ENCODE measurements around the gene ASB5.

The ASB5 gene

DNA sequence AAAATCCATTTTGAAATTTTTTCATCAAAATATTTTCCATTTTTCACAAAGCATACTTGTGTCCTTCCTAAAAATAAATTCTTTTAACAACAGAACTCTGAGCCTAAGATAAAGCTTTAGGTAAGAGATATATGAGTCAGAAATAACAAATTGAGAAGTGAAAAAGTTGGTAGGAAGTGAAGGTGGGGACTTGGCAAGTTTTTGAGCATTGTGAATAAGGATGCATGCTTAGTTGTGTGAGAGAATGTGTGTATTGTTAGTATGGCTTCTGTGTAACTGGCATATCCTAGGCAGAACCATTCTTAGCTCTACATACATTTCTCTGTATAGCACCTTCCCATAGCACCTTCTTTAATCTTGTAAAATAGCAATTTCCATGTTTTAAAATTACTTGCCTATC lies 6.8 kb downstream of the ASB5 start:
- H3K4me3 Mint-ChIP-seq, result no peak overlapping the region
- no peak for DNase-seq
- H3K36me3 Mint-ChIP-seq (ENCODE audit: low read depth), result no peaks in the 10 kb centered on the region
- H3K27ac Mint-ChIP-seq, result no peak overlapping the region
- H3K27me3 Mint-ChIP-seq, result peaks cover 4% of the 10 kb centered on the region
- H3K4me1 Mint-ChIP-seq (ENCODE audit: low read depth), result peaks cover 3% of the 10 kb centered on the region
- H3K9me3 Mint-ChIP-seq, result no peaks in the 10 kb centered on the region

DNA sequence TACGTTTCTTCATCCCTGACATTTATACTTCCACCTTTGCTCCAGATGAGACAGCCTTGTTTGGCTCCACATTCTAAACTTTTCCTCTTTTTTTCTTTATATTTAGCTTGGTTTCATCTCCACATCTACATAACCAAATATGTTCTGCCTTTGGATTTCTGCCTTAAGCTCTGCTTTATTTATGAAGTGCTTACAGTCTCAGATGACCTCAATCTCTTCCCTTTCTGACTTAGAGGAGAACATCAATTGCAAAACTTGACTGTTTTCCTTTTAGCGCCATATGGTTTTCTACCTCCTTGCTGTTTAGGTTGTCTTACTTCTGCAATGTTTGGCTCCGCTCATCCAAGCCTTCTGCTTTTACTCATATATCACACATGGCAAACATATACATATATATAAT lies 7.5 kb downstream of the ASB5 start:
- Mint-ChIP-seq H3K36me3 (ENCODE audit: low read depth) (no peaks in the 10 kb centered on the region), H3K4me1 (ENCODE audit: low read depth) (peaks cover 3% of the 10 kb centered on the region), H3K9me3 (no peaks in the 10 kb centered on the region), H3K4me3 (no peak overlapping the region), H3K27me3 (peaks cover 10% of the 10 kb centered on the region), H3K27ac (no peak overlapping the region)
- no peak for DNase-seq

DNA sequence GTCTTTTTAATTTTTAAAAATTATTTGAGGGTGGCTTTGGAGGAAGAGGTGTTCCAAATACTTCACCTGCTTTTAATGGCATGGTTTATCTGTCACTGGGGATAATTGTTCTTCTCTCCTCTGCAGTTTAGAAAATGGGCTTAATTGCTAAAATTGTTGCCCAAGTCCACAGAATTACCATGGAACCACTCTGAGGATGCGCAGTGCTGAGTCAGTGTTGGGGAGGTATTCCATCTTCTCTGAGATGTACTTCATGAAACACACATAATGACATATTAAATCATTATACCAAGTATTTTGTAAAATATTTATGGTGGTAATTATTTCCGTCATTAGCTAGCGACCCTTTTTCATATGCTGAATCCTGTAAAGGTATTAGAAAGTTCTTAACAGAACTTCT lies 8.0 kb downstream of the ASB5 start:
- Mint-ChIP-seq H3K9me3 (no peaks in the 10 kb centered on the region), H3K36me3 (ENCODE audit: low read depth) (no peaks in the 10 kb centered on the region), H3K27ac (no peak overlapping the region), H3K27me3 (peaks cover 11% of the 10 kb centered on the region), H3K4me1 (ENCODE audit: low read depth) (peaks cover 3% of the 10 kb centered on the region), H3K4me3 (no peak overlapping the region)
- no peak for DNase-seq

GRCh38 chr4:176259330-176260090 lies 9.5 kb downstream of the ASB5 start:
- Mint-ChIP-seq H3K9me3 (no peaks in the 10 kb centered on the region), H3K27ac (no peak overlapping the region), H3K36me3 (ENCODE audit: low read depth) (no peaks in the 10 kb centered on the region), H3K4me1 (ENCODE audit: low read depth) (peaks cover 3% of the 10 kb centered on the region), H3K4me3 (no peak overlapping the region), H3K27me3 (peaks cover 18% of the 10 kb centered on the region)
- DNase-seq, result no peak

- H3K27ac Mint-ChIP-seq, result no peak overlapping the region
- no peak for DNase-seq
- H3K27me3 Mint-ChIP-seq, result peaks cover 26% of the 10 kb centered on the region
- peaks cover 3% of the 10 kb centered on the region for H3K4me1 Mint-ChIP-seq (ENCODE audit: low read depth)
- H3K36me3 Mint-ChIP-seq (ENCODE audit: low read depth), result no peaks in the 10 kb centered on the region
- no peaks in the 10 kb centered on the region for H3K9me3 Mint-ChIP-seq
- no peak overlapping the region for H3K4me3 Mint-ChIP-seq
These were observed 10.9 kb downstream of the ASB5 start for GRCh38 chr4:176258135-176258534.

DNA sequence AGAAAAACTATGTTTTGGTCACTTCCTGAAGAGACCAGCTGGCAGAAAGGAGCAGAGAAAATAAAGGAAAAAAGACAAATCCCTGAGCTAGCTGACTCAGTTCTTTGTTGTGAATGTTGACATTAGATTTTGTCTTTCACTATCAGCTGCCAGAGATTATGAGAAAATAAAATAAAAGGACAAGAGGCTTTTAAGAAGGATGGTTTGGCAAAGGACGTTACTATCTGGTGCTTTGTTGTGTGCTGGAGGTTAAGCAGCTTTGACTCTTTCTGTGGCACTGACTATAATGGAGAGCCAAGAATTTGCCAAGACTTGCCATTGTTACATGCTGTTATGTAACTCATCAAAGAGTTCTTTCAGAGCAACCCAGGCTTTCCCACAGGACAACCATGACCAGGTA lies 12.1 kb downstream of the ASB5 start:
- H3K4me3 Mint-ChIP-seq, result no peak overlapping the region
- no peaks in the 10 kb centered on the region for H3K36me3 Mint-ChIP-seq (ENCODE audit: low read depth)
- DNase-seq, result no peak
- peaks cover 32% of the 10 kb centered on the region for H3K27me3 Mint-ChIP-seq
- no peak overlapping the region for H3K27ac Mint-ChIP-seq
- H3K9me3 Mint-ChIP-seq, result no peaks in the 10 kb centered on the region
- H3K4me1 Mint-ChIP-seq (ENCODE audit: low read depth), result peaks cover 3% of the 10 kb centered on the region

DNA sequence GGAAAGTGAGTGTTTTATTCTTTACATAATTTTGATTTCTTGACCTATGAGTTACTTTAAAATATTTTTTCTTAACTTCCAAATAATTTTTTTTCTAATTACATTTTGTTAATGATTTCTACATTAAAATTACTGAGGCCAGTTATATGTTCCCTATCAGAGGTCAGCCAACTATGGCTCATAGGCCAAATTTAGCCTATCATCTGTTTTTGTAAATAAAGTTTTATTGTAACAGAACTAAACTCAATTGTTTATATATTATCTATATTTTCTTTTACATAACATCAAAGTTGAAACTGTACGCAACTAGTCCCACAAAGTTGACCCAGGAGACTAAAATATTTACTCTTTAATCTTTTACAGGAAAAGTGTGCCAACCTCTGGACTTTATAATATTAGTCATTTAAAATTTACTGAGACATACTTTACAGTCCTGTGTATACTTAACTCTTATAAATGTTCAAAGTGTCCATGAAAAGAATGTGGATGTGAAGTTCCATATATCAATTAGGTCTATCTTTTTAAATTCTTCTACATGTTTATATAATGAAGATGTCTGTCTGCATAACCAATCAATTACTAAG lies 26.2 kb downstream of the ASB5 start:
- no peaks in the 10 kb centered on the region for H3K4me1 Mint-ChIP-seq (ENCODE audit: low read depth)
- H3K27ac Mint-ChIP-seq, result no peak overlapping the region
- H3K4me3 Mint-ChIP-seq, result no peak overlapping the region
- H3K36me3 Mint-ChIP-seq (ENCODE audit: low read depth), result no peaks in the 10 kb centered on the region
- H3K27me3 Mint-ChIP-seq, result peaks cover 18% of the 10 kb centered on the region
- H3K9me3 Mint-ChIP-seq, result no peaks in the 10 kb centered on the region
- no peak for DNase-seq

- no peak for DNase-seq
- no peaks in the 10 kb centered on the region for H3K9me3 Mint-ChIP-seq
- H3K36me3 Mint-ChIP-seq (ENCODE audit: low read depth), result no peaks in the 10 kb centered on the region
- no peaks in the 10 kb centered on the region for H3K4me1 Mint-ChIP-seq (ENCODE audit: low read depth)
- no peak overlapping the region for H3K27ac Mint-ChIP-seq
- peaks cover 23% of the 10 kb centered on the region for H3K27me3 Mint-ChIP-seq
- H3K4me3 Mint-ChIP-seq, result no peak overlapping the region
These were observed 27.3 kb downstream of the ASB5 start for GRCh38 chr4:176241703-176242102.

DNA sequence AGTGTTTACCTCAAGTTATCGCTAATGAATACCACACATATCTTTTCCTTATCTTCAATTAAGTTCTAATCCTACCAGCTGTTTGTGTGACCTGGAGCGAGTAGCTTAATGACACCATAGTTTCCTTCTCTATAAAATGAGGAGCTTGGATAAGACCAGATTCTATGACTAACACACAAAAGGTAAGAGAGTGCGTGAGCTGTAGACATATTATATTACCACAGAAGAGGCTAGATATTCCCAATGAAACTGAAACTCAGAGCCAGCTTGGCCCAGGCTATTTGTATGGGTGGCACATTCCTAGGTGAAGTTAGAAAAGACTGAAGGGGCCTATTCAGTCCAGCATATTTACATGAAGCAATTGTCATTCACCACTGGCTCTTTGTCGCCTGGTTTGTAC lies 30.2 kb downstream of the ASB5 start:
- H3K4me1 Mint-ChIP-seq (ENCODE audit: low read depth), result no peaks in the 10 kb centered on the region
- no peak for DNase-seq
- no peaks in the 10 kb centered on the region for H3K36me3 Mint-ChIP-seq (ENCODE audit: low read depth)
- no peak overlapping the region for H3K27ac Mint-ChIP-seq
- H3K27me3 Mint-ChIP-seq, result peaks cover 8% of the 10 kb centered on the region
- no peak overlapping the region for H3K4me3 Mint-ChIP-seq
- H3K9me3 Mint-ChIP-seq, result no peaks in the 10 kb centered on the region

GRCh38 chr4:176238157-176238610 lies 30.8 kb downstream of the ASB5 start:
- H3K27ac Mint-ChIP-seq, result no peak overlapping the region
- no peaks in the 10 kb centered on the region for H3K9me3 Mint-ChIP-seq
- H3K4me3 Mint-ChIP-seq, result no peak overlapping the region

DNA sequence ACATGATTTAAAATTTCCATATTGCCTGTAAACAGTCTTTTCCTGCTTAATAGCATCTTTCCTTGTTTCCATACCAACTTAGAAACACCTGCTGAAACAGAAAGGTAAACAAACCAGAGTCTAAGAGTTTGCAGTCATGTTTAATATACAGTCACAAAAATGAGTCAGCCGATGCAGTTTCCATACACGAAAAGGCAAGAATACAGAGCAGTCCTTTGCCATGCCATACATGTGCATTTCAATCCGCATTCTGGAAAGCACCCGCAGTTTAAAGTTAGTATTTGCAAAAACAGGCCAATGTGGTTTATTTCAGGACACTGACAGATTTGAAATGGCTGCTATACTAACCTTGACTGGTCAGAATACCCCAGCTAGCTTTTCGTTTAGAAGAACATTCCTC lies 32.1 kb downstream of the ASB5 start:
- H3K9me3 Mint-ChIP-seq, result no peaks in the 10 kb centered on the region
- no peaks in the 10 kb centered on the region for H3K4me1 Mint-ChIP-seq (ENCODE audit: low read depth)
- no peak overlapping the region for H3K27ac Mint-ChIP-seq
- H3K36me3 Mint-ChIP-seq (ENCODE audit: low read depth), result no peaks in the 10 kb centered on the region
- no peak for DNase-seq
- H3K4me3 Mint-ChIP-seq, result no peak overlapping the region
- H3K27me3 Mint-ChIP-seq, result peaks cover 13% of the 10 kb centered on the region

More at GRCh38 chr4:176238157-176238610, 30.8 kb downstream of the ASB5 start:
- Mint-ChIP-seq H3K36me3 (ENCODE audit: low read depth) (no peaks in the 10 kb centered on the region), H3K4me1 (ENCODE audit: low read depth) (no peaks in the 10 kb centered on the region), H3K27me3 (peaks cover 8% of the 10 kb centered on the region)
- DNase-seq, result no peak

- Mint-ChIP-seq H3K4me1 (ENCODE audit: low read depth) (no peaks in the 10 kb centered on the region), H3K9me3 (no peaks in the 10 kb centered on the region), H3K27me3 (peaks cover 16% of the 10 kb centered on the region), H3K4me3 (no peak overlapping the region), H3K27ac (no peak overlapping the region), H3K36me3 (ENCODE audit: low read depth) (no peaks in the 10 kb centered on the region)
- DNase-seq, result no peak
These were observed 38.2 kb downstream of the ASB5 start for GRCh38 chr4:176230836-176231235.

- Mint-ChIP-seq H3K27me3 (peaks cover 16% of the 10 kb centered on the region), H3K36me3 (ENCODE audit: low read depth) (no peaks in the 10 kb centered on the region), H3K9me3 (no peaks in the 10 kb centered on the region), H3K4me1 (ENCODE audit: low read depth) (no peaks in the 10 kb centered on the region), H3K27ac (no peak overlapping the region), H3K4me3 (no peak overlapping the region)
- no peak for DNase-seq
These were observed 39.4 kb downstream of the ASB5 start for GRCh38 chr4:176229645-176230044.

DNA sequence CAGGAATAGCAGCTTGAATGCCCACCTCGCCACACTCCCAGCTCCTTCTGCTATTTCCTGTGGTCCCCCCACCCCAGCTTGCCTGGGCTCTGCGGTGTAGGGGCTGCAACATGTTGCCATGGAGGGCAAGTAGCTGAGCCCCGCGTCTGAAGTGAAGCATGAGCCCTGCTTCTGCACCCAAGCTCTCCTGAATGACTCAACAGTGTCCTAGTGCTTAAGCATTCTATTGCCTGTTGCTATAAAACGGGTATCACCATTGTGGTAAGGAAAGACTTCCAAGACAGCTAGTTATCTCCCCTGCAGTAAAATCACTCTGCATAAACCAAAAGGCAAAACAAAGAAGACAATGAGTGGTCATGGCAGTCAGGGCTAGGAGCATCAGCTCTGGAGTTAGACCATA lies 42.3 kb downstream of the ASB5 start:
- Mint-ChIP-seq H3K9me3 (no peaks in the 10 kb centered on the region), H3K27me3 (peaks cover 16% of the 10 kb centered on the region), H3K36me3 (ENCODE audit: low read depth) (no peaks in the 10 kb centered on the region), H3K4me3 (no peak overlapping the region), H3K27ac (no peak overlapping the region), H3K4me1 (ENCODE audit: low read depth) (no peaks in the 10 kb centered on the region)
- no peak for DNase-seq

DNA sequence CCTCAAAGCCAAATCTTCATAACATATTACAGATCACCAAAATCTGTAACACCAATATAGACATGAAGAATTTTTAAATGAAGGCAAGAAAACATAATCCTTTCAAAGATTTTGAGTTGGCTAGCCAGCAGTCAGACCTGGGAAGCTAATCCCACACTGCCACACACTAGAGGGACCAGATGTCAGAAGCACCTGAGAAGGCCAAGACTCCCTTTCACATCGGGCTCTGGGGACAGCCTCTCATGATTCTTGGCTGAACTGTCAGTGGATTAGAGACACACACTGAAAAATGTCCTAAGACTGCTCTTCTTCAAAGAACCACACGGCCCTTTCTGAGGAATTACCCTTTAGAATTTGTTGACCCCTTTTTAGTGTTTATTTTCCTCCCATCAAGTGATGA lies 45.5 kb downstream of the ASB5 start:
- peaks cover 17% of the 10 kb centered on the region for H3K27me3 Mint-ChIP-seq
- H3K4me1 Mint-ChIP-seq (ENCODE audit: low read depth), result no peaks in the 10 kb centered on the region
- no peak overlapping the region for H3K4me3 Mint-ChIP-seq
- no peaks in the 10 kb centered on the region for H3K9me3 Mint-ChIP-seq
- no peaks in the 10 kb centered on the region for H3K36me3 Mint-ChIP-seq (ENCODE audit: low read depth)
- no peak overlapping the region for H3K27ac Mint-ChIP-seq
- no peak for DNase-seq
